Mucosa of descending colon (tissue), 3 donors: ENCODE data around the gene OR7G2. TPM values are rescaled to one million over a fixed set of nuclear protein-coding genes. Genes with fewer than 3 reads are reported as not detected.

Experiments
- ATAC-seq: fragments of 200-7000 bp; cut with Tn5 transposase; one replicate; pipeline ENCODE4 v1.9.1; 2020; ENCODE audit warnings: mild to moderate bottlenecking, moderate library complexity
- DNase-seq, 3 donors: peaks; one replicate each; pipeline ENCODE4 v3.0.0-alpha.2; 2020
- H3K36me3 ChIP-seq: fragments of 200-600 bp; one replicate; pipeline ENCODE4 v1.8.0; 2021; ENCODE audit warnings: low read depth, mild to moderate bottlenecking
- H3K4me1 ChIP-seq: fragments of 200-600 bp; one replicate; pipeline ENCODE4 v1.8.0; 2021; ENCODE audit warnings: low read depth, mild to moderate bottlenecking
- H3K4me3 ChIP-seq: fragments of 200-600 bp; one replicate; pipeline ENCODE4 v1.8.0; 2021; ENCODE audit warnings: mild to moderate bottlenecking
- H3K9me3 ChIP-seq: fragments of 200-600 bp; one replicate; pipeline ENCODE4 v1.8.0; 2021; ENCODE audit warnings: mild to moderate bottlenecking
- CTCF ChIP-seq: fragments of 200-600 bp; IDR thresholded peaks from one replicate; pipeline ENCODE4 v1.8.0; 2022; ENCODE audit warnings: antibody characterized with exemption, mild to moderate bottlenecking
- intact Hi-C, 2 donors: fragments of 100-400 bp; cut with DNase I in 1 of 2; cut with micrococcal nuclease in 1 of 2; formaldehyde crosslinking; loops; one replicate each; pipeline versions ENCODE4 v1.11.0 to v1.11.1; 2022; cut with DNase I, micrococcal nuclease
- long read RNA-seq, 2 donors: library from polyadenylated mRNA; unstranded; transcript quantifications; one replicate each; pipeline ENCODE4 v2.0.0, GENCODE V29; 2019 to 2021
- total RNA-seq, 3 donors: library from RNA; stranded (reverse); fragmentation: NEBNext Ultra II Directional in 2 of 3; extraction: Animal tissue kit (Norgen Biotek cat#: 25700) in 2 of 3; gene quantifications; one replicate each; pipeline versions ENCODE4 v1.2.1 to v1.2.4, GENCODE V29; 2021 to 2023
- donor health status: DM: no; HTN: no; CAD: no; lungs with moderate emphysema.
- donor health status: DM: no; HTN: no; CAD: no.
- donor health status: DM: no; HTN: yes; CAD: no.

The OR7G2 gene
- not detected for total RNA-seq
- long read RNA-seq, donor 1, result 0 reads
- long read RNA-seq, donor 2, result 0 reads

GRCh38 chr19:9107375-9107774, at the start of gene OR7G2:
TSS of gene OR7G2 (minus strand) at chr19:9107475. CDS start at chr19:9103243, 4,232 bp downstream.
- intact Hi-C loops, result no loop called here
- Histone ChIP-seq H3K36me3 (no peaks in the 10 kb centered on the region), H3K4me3 (no peak within 1 kb of the TSS), H3K9me3 (no peaks in the 10 kb centered on the region), H3K4me1 (no peaks in the 10 kb centered on the region)
- DNase-seq (no peak), ATAC-seq (no peak)
- no peak for TF ChIP-seq CTCF

- no peak overlapping the region for H3K4me3 ChIP-seq
- no peak for DNase-seq
- TF ChIP-seq CTCF, result no peak
- ATAC-seq, result peak; percentile 25
- H3K36me3 ChIP-seq, result peaks cover 44% of the 10 kb centered on the region
- no peaks in the 10 kb centered on the region for H3K4me1 ChIP-seq
- intact Hi-C loops, result no loop called here
- H3K9me3 ChIP-seq, result peaks cover 64% of the 10 kb centered on the region
Measured at GRCh38 chr19:9156304-9156703, 49.0 kb upstream of the OR7G2 start.

- Histone ChIP-seq H3K4me3 (no peak overlapping the region), H3K9me3 (peaks cover 58% of the 10 kb centered on the region), H3K4me1 (no peaks in the 10 kb centered on the region), H3K36me3 (peaks cover 37% of the 10 kb centered on the region)
- ATAC-seq (no peak), DNase-seq (no peak)
- intact Hi-C loops, result no loop called here
- TF ChIP-seq CTCF, result no peak
Measured at GRCh38 chr19:9155591-9155990, 48.3 kb upstream of the OR7G2 start.

GRCh38 chr19:9151367-9151766, 44.1 kb upstream of the OR7G2 start:
- intact Hi-C loops, result no loop called here
- H3K9me3 ChIP-seq, result peaks cover 52% of the 10 kb centered on the region

GRCh38 chr19:9150650-9151049, 43.4 kb upstream of the OR7G2 start:
- no peak for TF ChIP-seq CTCF
- peaks cover 52% of the 10 kb centered on the region for H3K9me3 ChIP-seq
- no peak overlapping the region for H3K4me3 ChIP-seq
- no peaks in the 10 kb centered on the region for H3K36me3 ChIP-seq
- no peak for DNase-seq
- intact Hi-C loops, result no loop called here
- no peak for ATAC-seq
- no peaks in the 10 kb centered on the region for H3K4me1 ChIP-seq

More at GRCh38 chr19:9151367-9151766, 44.1 kb upstream of the OR7G2 start:
- ATAC-seq (no peak), DNase-seq (no peak)
- Histone ChIP-seq H3K36me3 (peaks cover 4% of the 10 kb centered on the region), H3K4me3 (no peak overlapping the region), H3K4me1 (no peaks in the 10 kb centered on the region)
- no peak for TF ChIP-seq CTCF

GRCh38 chr19:9149997-9150396, 42.7 kb upstream of the OR7G2 start:
- H3K9me3 ChIP-seq, result peaks cover 52% of the 10 kb centered on the region
- TF ChIP-seq CTCF, result no peak
- ATAC-seq (peak; percentile 47), DNase-seq (no peak)
- H3K36me3 ChIP-seq, result no peaks in the 10 kb centered on the region
- intact Hi-C loops, result no loop called here
- H3K4me1 ChIP-seq, result no peaks in the 10 kb centered on the region
- H3K4me3 ChIP-seq, result no peak overlapping the region
